Measurements from ENCODE around the gene STAU1.

Gene STAU1

GRCh38 chr20:49156481-49156880, 31.7 kb downstream of the STAU1 start:
- in situ Hi-C loops (cut with HindIII; ENCODE audit: low sequenced_read_pairs), result no loop called here
- no peak for DNase-seq (ENCODE audit: low read depth)
- H3K4me3 ChIP-seq (ENCODE audit: low read depth, low read length), result no peak overlapping the region

GRCh38 chr20:49151436-49151835, 36.7 kb downstream of the STAU1 start:
- no peak for TF ChIP-seq CTCF (IDR thresholded peaks at IDR 0.05; ENCODE audit: low read depth, low read length, missing control alignments)
- DNase-seq (ENCODE audit: low read depth), result no peak
- no peak overlapping the region for H3K4me3 ChIP-seq (ENCODE audit: low read depth, low read length)
- in situ Hi-C loops (cut with HindIII; ENCODE audit: low sequenced_read_pairs), result no loop called here

More at GRCh38 chr20:49156481-49156880, 31.7 kb downstream of the STAU1 start:
- TF ChIP-seq CTCF (IDR thresholded peaks at IDR 0.05; ENCODE audit: low read depth, low read length, missing control alignments), result no peak

GRCh38 chr20:49149281-49150045, 38.7 kb downstream of the STAU1 start:
- no peak for TF ChIP-seq CTCF (IDR thresholded peaks at IDR 0.05; ENCODE audit: low read depth, low read length, missing control alignments)
- no peak for DNase-seq (ENCODE audit: low read depth)
- in situ Hi-C loops (cut with HindIII; ENCODE audit: low sequenced_read_pairs), result no loop called here
- H3K4me3 ChIP-seq (ENCODE audit: low read depth, low read length), result no peak overlapping the region

DNA sequence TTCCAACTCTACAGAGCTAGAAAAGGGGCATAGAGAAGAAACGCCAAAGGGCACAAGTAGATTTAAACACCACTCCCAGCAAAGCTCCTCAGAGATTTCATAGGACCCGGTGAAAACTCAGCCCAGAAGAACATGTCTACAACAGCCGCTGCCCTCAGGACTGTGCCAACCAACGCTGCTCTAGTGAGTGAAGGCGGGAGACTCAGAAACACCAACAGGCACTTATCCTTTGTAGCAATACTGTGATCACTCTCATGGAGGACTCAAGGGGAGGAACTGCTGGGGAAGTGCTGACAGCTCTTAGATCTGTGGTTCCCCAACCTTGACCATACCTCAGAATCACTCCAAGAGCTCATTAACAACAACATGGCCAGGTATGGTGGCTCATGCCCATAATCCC, 39.5 kb downstream of the STAU1 start:
- H3K4me3 ChIP-seq (ENCODE audit: low read depth, low read length), result no peak overlapping the region
- DNase-seq (ENCODE audit: low read depth), result no peak
- TF ChIP-seq CTCF (IDR thresholded peaks at IDR 0.05; ENCODE audit: low read depth, low read length, missing control alignments), result no peak
- in situ Hi-C loops (cut with HindIII; ENCODE audit: low sequenced_read_pairs), result no loop called here

- in situ Hi-C loops (cut with HindIII; ENCODE audit: low sequenced_read_pairs), result no loop called here
Observed at GRCh38 chr20:49147296-49147695, 40.8 kb downstream of the STAU1 start.

DNA sequence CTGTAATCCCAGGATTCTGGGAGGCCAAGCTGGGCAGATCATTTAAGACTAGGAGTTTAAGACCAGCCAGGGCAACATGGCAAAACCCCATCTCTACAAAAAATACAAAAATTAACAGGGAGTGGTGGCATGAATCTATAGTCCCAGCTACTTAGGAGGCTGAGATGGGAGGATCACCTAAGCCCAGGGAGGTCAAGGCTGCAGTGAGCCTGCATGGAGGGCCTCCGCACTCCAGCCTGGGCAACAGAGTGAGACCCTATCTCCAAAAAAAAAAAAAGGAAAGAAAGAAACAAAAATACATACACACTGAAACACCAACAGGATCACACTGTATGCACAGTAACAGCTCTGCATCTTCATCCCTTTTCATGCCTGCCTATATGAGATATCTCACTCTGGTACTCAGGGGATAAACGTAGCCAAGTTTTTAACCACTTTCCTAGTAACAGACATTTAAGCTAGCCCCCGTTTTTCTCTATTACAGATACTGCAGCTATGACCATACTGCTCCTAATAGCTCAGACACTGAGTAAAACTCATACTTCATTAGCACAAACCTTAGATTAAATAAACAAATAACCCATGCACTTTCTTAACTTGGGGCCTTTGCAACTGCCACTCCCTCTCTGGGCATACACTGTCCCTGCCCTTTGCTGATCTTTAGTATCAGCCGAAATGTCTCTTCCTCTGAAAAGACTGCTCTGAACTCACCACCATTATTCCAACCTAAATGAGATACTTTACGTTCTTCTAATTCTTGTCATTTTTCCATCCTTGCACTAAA, 41.5 kb downstream of the STAU1 start:
- in situ Hi-C loops (cut with HindIII; ENCODE audit: low sequenced_read_pairs), result no loop called here
- H3K4me3 ChIP-seq (ENCODE audit: low read depth, low read length), result no peak overlapping the region
- no peak for TF ChIP-seq CTCF (IDR thresholded peaks at IDR 0.05; ENCODE audit: low read depth, low read length, missing control alignments)
- no peak for DNase-seq (ENCODE audit: low read depth)

More at GRCh38 chr20:49147296-49147695, 40.8 kb downstream of the STAU1 start:
- no peak for DNase-seq (ENCODE audit: low read depth)
- no peak overlapping the region for H3K4me3 ChIP-seq (ENCODE audit: low read depth, low read length)
- TF ChIP-seq CTCF (IDR thresholded peaks at IDR 0.05; ENCODE audit: low read depth, low read length, missing control alignments), result no peak
